NCI-H1694 treated with DMSO at 0.1 percent for 48 hours (cell line): Measurements from ENCODE around the gene PRSS36.
"Not testable (repeated sequence)": the region's sequence is repeated elsewhere in the genome, so short reads cannot be mapped to it uniquely, and the experiment has no call there.

Experiments
- DNase-seq: peaks from one replicate; lab custom pipeline; 2025; lab: John Stamatoyannopoulos, UW

PRSS36 gene

DNA sequence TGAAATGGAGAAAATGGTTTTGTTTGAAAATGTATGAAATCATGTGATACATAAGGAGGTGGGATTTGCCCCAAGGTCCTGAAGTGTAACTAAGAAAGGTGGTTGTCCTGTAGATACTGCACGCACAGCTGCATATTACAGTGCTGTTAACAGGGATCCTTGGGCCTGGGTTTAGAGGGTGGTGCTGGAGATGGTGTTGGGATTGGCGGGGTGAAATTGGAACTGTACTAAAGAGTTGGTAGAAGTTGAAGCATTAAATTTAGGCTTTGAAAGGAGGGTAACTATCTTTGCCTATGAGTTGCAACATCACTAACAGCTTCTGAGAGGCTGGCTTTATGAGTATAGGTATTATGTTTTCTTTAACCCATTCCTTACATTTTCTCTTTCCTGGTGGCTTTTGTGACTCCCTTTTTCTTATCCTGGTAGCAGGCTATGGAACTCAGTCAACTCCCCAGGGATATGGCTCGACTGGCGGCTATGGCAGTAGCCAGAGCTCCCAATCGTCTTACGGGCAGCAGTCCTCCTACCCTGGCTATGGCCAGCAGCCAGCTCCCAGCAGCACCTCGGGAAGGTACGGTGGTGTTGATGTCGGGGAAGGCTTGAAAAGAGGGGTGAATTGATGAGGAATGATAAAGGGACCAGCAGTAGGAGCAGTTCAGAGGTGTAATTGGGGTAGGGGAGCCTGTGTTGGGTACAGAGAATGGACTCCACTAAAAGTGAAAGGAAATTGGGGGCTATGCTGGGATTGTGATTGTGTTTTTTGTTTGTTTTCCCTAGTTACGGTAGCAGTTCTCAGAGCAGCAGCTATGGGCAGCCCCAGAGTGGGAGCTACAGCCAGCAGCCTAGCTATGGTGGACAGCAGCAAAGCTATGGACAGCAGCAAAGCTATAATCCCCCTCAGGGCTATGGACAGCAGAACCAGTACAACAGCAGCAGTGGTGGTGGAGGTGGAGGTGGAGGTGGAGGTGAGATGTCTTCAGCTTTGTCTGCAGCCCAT is 33.9 kb upstream of the PRSS36 start:
- DNase-seq, result no peak

- no peak for DNase-seq
Observed at GRCh38 chr16:31182391-31182790, 32.5 kb upstream of the PRSS36 start.

GRCh38 chr16:31181102-31181830 is 31.4 kb upstream of the PRSS36 start:
- no peak for DNase-seq

DNA sequence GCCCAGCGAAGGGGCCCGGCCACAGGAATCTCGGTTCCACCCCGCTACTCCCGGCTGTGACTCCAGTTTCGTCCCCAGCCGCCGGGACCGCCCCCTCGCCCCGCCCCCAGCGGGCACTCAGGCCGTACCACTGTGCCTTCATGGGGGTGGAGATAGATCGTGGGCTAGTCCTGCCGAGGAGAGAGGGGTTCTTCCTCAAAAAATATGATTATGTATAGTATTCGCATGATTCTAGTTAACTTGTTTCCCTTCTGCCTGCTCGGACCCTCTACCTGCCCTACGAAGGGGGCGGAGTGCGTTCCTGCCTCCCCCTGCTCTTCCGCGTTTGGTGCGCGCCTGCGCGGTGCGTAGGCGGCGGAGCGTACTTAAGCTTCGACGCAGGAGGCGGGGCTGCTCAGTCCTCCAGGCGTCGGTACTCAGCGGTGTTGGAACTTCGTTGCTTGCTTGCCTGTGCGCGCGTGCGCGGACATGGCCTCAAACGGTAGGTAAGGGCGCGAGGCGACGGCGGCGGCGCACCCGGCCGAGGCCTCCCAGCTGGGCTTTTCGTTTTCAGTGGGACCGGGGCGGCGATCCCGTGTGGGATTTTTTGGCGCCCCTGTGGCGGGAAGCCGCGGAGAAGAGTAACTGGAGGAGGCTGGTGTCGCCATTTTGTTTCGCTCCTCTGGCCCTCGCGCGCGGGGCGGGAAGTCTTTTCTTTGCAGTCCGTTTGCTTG is 30.0 kb upstream of the PRSS36 start, which contains the start of gene FUS:
TSS of gene FUS (plus strand) at position 393 of the 713 bp plus-strand sequence. CDS start at position 469, 76 bp downstream.
- DNase-seq, result peak; percentile 69

GRCh38 chr16:31179219-31179746 is 29.4 kb upstream of the PRSS36 start:
- no peak for DNase-seq

- DNase-seq, result no peak
Observed at GRCh38 chr16:31177136-31177535, 27.3 kb upstream of the PRSS36 start.

GRCh38 chr16:31170048-31170447 is 20.2 kb upstream of the PRSS36 start:
- DNase-seq, result not testable (repeated sequence)

- DNase-seq, result no peak
Observed at GRCh38 chr16:31168848-31169247, 19.0 kb upstream of the PRSS36 start.

GRCh38 chr16:31167315-31167714 is 17.4 kb upstream of the PRSS36 start:
- no peak for DNase-seq

DNA sequence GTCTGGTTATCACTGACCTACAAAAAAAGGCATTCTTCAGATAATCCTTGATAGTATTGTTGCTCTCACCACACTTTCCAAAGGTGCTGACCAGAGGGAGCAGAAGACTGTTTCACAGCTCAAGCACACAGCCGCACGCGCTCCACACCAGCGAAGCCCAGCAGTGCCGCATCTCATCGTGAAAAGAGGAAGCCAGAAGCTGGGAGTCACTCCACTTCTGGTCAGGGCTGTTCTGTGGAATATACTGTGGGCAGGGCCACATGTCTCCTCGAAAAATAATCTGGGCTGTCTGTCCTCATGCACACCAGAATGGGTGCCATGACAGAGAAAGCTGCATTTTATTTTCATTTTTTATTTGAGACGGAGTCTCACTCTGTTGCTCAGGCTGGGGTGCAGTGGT is 7.3 kb upstream of the PRSS36 start:
- no peak for DNase-seq

- DNase-seq, result not testable (repeated sequence)
Observed at GRCh38 chr16:31150976-31151375, 1.1 kb upstream of the PRSS36 start.

DNA sequence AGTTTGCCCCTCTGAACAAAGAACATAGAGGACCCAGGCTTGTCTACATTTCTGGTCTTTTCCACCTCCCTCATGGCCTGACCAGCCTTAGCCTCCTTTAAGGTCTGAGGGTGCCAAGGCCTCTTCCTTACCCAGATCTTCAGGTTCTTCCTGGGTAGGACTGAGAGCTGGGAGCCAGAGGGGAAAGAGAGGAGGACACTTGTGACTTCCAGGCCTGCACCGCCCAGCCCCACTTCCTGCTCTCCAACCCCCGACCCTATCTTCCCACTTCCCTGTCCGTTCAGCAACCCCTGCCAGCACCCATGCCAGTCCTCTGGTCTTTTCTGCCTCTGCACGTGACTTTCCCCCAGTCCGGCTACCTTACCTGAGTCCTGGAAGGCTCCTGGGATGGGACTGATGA is 534 bp downstream of the PRSS36 start:
- no peak for DNase-seq

DNA sequence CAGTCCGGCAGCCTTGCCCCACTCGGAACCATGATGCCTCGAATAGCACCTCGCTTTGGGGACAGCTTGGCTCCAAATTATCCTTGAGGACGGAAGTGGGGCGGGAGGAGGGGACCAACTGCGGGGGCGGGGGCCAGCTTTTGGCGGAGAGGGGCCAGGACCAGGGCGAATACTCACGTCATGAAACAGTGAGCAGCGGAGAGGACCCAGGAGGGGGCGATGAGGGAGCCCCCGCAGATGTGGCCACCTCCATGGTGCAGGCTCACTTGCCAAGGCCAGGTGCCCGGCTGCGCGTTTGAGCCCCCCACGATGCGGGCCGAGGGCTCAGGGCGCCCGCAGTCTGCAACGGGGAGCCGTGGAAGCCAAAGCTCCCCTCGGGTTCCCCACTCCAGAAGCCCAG is 970 bp downstream of the PRSS36 start:
- DNase-seq, result no peak

DNA sequence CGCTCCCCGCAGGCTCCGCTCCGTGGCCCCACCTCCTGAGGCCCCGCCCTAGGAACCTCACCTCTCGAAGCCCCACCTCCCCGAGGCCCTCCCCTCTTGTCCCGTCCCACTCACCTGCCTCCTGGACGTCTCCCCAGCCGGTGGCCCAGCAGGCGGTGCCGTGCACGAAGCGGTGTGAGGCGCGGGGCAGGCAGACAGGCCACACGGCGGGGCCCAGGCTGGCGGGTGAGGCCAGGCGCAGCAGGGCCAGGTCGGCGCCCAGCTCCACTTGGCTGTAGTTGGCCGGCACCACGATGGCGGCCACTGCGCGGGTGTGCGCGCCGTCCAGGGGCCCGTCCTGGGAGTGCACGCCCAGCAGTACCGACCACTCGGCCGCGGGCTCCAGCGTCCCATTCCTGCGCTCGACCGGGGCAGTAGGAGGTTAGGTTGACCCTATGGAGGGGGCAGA is 1.6 kb downstream of the PRSS36 start:
- no peak for DNase-seq

- DNase-seq, result no peak
Observed at GRCh38 chr16:31147574-31147973, 2.3 kb downstream of the PRSS36 start.

- DNase-seq, result no peak
Observed at GRCh38 chr16:31145398-31145990, 4.4 kb downstream of the PRSS36 start.

DNA sequence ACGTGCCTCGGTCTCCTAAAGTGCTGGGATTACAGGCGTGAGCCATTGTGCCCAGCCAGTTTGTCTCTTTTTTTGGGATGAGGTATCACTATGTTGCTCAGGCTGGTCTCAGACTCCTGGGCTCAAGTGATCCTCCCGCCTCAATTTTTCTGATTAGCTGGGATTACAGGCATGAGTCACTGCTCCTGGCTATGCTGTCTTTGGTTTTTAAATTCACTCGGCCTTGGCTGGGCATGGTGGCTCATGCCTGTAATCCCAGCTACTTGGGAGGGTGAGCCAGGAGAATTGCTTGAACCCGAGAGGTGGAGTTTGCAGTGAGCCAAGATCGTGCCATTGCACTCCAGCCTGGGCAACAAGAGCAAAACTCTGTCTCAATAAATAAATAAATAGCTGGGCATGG is 5.4 kb downstream of the PRSS36 start:
- DNase-seq, result not testable (repeated sequence)

DNA sequence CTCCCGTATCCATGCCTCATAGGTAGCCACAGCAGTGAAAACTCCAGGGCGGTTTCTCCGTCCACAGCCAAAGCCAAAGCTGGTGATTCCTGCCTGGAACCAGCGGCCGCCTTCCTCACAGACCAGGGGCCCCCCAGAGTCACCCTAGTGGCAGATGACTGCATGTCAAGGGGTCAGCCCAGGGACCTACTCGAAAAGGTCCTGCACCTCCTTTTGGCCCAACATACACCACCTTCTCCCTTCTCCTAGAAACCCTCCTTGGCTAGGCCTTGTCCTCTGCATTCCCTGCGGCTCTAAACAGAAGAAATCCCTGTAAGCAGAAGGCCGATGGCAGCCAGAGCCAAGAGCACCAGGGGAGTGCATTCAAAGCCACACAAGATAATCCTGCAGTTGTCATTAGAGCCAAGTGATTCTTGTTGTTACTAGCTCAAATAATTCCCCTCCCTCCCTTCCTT is 6.1 kb downstream of the PRSS36 start:
- no peak for DNase-seq

DNA sequence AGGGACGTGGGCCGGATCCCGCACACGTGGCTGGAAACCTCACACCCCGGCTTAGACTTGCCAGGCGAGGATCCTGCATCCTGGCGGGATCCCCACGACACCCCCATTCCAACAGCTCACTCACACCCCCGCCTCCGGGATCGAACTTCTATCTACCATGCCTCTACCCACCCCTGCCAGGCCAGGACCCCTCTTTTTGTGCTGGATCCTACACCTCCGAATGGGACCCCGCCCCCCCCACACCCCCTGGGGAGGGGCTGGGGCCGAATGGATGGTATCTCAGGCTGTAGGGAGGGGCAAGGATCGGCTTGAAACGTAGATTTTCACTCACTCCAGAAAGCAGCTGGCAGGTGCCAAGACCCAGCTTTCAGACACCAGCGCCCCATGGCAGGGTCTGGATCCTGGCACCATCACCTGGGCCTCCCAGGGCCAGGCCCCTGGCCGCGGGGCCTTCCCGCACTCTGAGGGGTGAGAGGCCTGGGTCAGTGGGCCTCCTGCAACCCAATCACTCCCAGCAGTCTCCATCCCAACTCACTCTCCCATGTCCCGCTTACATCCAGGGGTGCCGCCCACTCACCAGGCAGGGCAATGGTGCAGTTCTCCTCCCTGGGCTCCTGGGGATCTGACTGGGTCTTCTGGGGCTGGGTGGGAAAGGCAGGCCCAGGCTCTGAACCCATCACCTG is 6.7 kb downstream of the PRSS36 start:
- DNase-seq, result no peak

- peak; percentile 91 for DNase-seq
Observed at GRCh38 chr16:31142109-31143010, 7.5 kb downstream of the PRSS36 start.
